AG10803 (cell line): ENCODE results near the gene UVRAG.
"Not testable (repeated sequence)": the region's sequence is repeated elsewhere in the genome, so short reads cannot be mapped to it uniquely, and the experiment has no call there.

ENCODE experiments used
- DNase-seq: peaks from one replicate; pipeline ENCODE4 v3.0.0; 2010; ENCODE audit warnings: low read depth
- H3K4me3 ChIP-seq: 2 replicates; pipeline ENCODE4 v1.5.1; 2011; ENCODE audit warnings: mild to moderate bottlenecking, low read length, control low read depth
- TF ChIP-seq, protein P1 (sequence below): conservative IDR thresholded peaks from 2 replicates; pipeline ENCODE4 v1.5.1; 2011; ENCODE audit warnings: mild to moderate bottlenecking, low read length, control low read depth, inconsistent platforms

The UVRAG gene

GRCh38 chr11:76049511-76049910, 234.5 kb downstream of the UVRAG start:
- no peak overlapping the region for H3K4me3 ChIP-seq
- TF ChIP-seq, protein P1, sequence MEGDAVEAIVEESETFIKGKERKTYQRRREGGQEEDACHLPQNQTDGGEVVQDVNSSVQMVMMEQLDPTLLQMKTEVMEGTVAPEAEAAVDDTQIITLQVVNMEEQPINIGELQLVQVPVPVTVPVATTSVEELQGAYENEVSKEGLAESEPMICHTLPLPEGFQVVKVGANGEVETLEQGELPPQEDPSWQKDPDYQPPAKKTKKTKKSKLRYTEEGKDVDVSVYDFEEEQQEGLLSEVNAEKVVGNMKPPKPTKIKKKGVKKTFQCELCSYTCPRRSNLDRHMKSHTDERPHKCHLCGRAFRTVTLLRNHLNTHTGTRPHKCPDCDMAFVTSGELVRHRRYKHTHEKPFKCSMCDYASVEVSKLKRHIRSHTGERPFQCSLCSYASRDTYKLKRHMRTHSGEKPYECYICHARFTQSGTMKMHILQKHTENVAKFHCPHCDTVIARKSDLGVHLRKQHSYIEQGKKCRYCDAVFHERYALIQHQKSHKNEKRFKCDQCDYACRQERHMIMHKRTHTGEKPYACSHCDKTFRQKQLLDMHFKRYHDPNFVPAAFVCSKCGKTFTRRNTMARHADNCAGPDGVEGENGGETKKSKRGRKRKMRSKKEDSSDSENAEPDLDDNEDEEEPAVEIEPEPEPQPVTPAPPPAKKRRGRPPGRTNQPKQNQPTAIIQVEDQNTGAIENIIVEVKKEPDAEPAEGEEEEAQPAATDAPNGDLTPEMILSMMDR: no peak
- peak; percentile 78 for DNase-seq

GRCh38 chr11:76051937-76052336, 236.9 kb downstream of the UVRAG start:
- TF ChIP-seq, protein P1: no peak
- no peak overlapping the region for H3K4me3 ChIP-seq
- DNase-seq: no peak

- no peak overlapping the region for H3K4me3 ChIP-seq
- TF ChIP-seq, protein P1: no peak
- DNase-seq: no peak
Observed at GRCh38 chr11:76054330-76054729, 239.3 kb downstream of the UVRAG start.

DNA sequence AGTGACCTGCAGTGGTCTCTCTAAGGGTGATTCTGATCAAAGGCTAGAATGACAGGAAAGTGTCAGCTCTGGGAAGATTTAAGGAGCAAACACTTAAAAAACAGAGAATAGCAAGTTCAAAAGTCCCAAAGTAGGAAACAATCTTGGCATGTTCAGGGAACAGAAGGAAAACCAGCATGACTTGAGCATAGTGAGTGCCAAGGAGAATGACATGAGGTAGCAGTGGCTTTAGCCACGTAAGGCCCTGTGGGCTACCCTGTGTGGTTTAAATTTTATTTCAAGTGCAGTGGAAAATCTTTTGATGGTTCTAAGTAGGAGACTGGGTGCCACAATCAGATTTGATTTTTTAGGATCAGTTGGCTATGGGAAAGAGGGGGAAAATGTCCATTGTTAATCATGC, 241.9 kb downstream of the UVRAG start:
- TF ChIP-seq, protein P1: no peak
- no peak overlapping the region for H3K4me3 ChIP-seq
- no peak for DNase-seq

DNA sequence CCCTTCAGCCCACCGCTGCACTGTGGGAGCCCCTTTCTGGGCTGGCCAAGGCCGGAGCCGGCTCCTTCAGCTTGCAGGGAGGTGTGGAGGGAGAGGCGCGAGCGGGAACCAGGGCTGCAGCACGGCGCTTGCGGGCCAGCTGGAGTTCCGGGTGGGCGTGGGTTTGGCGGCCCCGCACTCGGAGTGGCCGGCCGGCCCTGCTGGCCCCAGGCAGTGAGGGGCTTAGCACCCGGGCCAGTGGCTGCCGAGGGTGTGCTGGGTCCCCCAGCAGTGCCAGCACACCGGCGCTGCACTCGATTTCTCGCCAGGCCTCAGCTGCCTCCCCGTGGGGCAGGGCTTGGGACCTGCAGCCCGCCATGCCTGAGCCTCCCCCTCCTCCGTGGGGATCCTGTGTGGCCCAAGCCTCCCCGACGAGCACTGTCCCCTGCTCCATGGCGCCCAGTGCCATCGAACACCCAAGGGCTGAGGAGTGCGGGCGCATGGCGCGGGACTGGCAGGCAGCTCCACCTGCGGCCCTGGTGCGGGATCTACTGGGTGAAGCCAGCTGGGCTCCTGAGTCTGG, 245.5 kb downstream of the UVRAG start:
- not testable (repeated sequence) for H3K4me3 ChIP-seq, DNase-seq

- TF ChIP-seq, protein P1: no peak
- H3K4me3 ChIP-seq: no peak overlapping the region
- DNase-seq: no peak
Observed at GRCh38 chr11:76062733-76063132, 247.7 kb downstream of the UVRAG start.

GRCh38 chr11:76064192-76064591, 249.2 kb downstream of the UVRAG start:
- H3K4me3 ChIP-seq: no peak overlapping the region
- no peak for DNase-seq
- TF ChIP-seq, protein P1: no peak

GRCh38 chr11:76067099-76067498, 252.1 kb downstream of the UVRAG start:
- TF ChIP-seq, protein P1: no peak
- DNase-seq: peak; percentile 29
- H3K4me3 ChIP-seq: no peak overlapping the region
